GM12875 (cell line): ENCODE results near the gene C3.

Source experiments
- H3K4me3 ChIP-seq: one replicate; pipeline ENCODE4 v1.5.1; 2011; ENCODE audit warnings: low read depth, low read length, control low read depth
- CTCF ChIP-seq: IDR thresholded peaks from 2 replicates; pipeline ENCODE4 v1.5.1; 2011; ENCODE audit warnings: low read depth, mild to moderate bottlenecking, control low read depth, inconsistent platforms, low read length, moderate library complexity, borderline replicate concordance; ENCODE audit not compliant: insufficient read depth

The C3 gene

DNA sequence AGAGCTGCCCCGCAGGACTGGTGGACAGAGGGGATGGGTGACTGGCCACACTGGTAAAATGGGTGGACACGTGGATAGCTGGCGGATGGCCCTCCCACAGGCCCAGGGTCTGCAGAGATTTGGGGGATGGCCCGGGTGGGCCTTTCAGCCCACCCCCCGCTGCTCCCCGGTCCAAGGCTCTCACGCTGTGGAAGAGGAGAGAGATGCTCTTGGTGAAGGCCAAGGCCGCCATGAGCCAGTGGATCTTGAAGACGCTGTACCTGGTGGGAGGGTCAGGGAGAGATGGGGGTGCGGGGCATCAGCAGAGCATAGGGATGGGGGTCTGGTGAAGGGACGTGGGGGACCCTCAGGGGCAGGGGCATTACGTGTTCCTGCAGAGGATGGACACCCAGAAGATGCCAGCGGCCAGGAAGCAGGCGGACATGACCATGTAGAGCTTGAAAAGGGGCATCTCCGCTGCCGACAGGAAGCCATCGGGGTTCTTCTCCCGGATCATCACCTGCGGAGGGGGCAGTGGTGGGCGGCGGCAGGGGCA, 12.4 kb upstream of the C3 start:
- TF ChIP-seq CTCF = no peak
- H3K4me3 ChIP-seq = no peak overlapping the region

DNA sequence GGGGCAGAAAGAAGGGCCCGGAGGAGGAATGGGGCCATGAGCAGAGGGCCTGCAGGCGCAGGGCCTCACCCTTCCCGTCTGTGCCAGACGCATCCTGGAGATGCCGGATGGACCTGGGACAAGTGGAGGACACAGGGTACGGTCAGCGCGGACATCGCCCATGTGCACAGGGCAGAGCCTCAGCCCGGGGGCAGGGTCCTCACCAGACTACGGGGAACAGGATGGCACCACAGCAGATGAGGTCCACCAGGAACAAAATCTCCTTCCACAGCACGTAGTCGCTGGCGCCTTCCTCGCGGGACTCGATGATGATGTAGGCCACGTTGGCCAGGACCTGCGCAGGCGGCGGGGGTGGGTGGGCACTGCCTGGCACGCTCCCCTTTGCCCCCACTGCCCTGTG, 11.4 kb upstream of the C3 start:
- H3K4me3 ChIP-seq = no peak overlapping the region
- no peak for TF ChIP-seq CTCF

- TF ChIP-seq CTCF = no peak
- H3K4me3 ChIP-seq = no peak overlapping the region
These were observed 10.7 kb upstream of the C3 start for GRCh38 chr19:6730941-6731670.

GRCh38 chr19:6730153-6730804, 9.8 kb upstream of the C3 start:
- H3K4me3 ChIP-seq = no peak overlapping the region
- no peak for TF ChIP-seq CTCF

GRCh38 chr19:6729573-6730152, 9.2 kb upstream of the C3 start:
- H3K4me3 ChIP-seq = no peak overlapping the region

GRCh38 chr19:6728346-6728745, 7.9 kb upstream of the C3 start:
- no peak for TF ChIP-seq CTCF
- H3K4me3 ChIP-seq = no peak overlapping the region

More at GRCh38 chr19:6729573-6730152, 9.2 kb upstream of the C3 start:
- TF ChIP-seq CTCF = no peak
